Measurements from ENCODE around the gene MAP7. TPM values are rescaled to one million over a fixed set of nuclear protein-coding genes. Genes with fewer than 3 reads are reported as not detected.

MAP7 gene
- total RNA-seq, 3 donors from 2014 or later (not counting 1 experiment from before 2014, with no cell fraction given), result 0.14 to 0.68 (median 0.14) TPM

DNA sequence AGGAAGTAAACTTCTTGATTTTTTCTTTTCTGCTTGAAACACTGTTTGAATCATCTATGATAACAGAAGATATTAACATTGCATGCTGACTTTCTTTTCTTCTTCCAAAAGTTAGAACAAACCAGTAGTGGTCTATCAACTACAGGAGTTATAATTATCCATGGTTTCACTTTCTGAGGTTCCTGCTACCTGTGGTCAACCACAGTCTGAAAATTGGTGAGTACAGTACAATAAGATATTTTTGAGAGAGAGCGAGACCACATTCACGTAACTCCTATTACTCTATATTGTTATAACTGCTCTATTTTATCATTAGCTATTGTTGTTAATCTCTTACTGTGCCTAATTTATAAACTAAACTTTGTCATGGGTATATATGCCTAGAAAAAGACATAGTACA is 86.1 kb downstream of the MAP7 start:
- no peaks in the 10 kb centered on the region for H3K36me3 ChIP-seq (ENCODE audit: control insufficient read depth, insufficient read depth, low read length)
- TF ChIP-seq CTCF (IDR thresholded peaks at IDR 0.05), result no peak
- H3K4me1 Mint-ChIP-seq, result peaks cover 0 to 10% of the 10 kb centered on the region in 2 donors
- H3K27ac Mint-ChIP-seq, result no peak overlapping the region
- no peak for DNase-seq
- no peak overlapping the region for H3K27ac ChIP-seq (ENCODE audit: low read length)
- H3K4me3 ChIP-seq (ENCODE audit: low read length), result no peak overlapping the region
- H3K4me1 ChIP-seq (ENCODE audit: control insufficient read depth, insufficient read depth, low read length), result peaks cover 3% of the 10 kb centered on the region
- peaks cover 4% of the 10 kb centered on the region for H3K27me3 ChIP-seq (ENCODE audit: control insufficient read depth, insufficient read depth, low read length)
- WGBS (ENCODE audit: insufficient coverage), result no CpG with 5 or more reads among the region's 2 CpGs
- no peaks in the 10 kb centered on the region for H3K36me3 Mint-ChIP-seq
- no peak overlapping the region for H3K4me3 Mint-ChIP-seq
- intact Hi-C loops (cut with micrococcal nuclease), result no loop called here
- H3K9me3 Mint-ChIP-seq, result no peaks in the 10 kb centered on the region
- H3K27me3 Mint-ChIP-seq (ENCODE audit: low read depth in 2 of 2), result peaks cover 4 to 28% of the 10 kb centered on the region in 2 donors
- peak in 1 of 3 donors; percentile 51 for ATAC-seq
- H3K9me3 ChIP-seq (ENCODE audit: control insufficient read depth, insufficient read depth, low read length), result no peaks in the 10 kb centered on the region

DNA sequence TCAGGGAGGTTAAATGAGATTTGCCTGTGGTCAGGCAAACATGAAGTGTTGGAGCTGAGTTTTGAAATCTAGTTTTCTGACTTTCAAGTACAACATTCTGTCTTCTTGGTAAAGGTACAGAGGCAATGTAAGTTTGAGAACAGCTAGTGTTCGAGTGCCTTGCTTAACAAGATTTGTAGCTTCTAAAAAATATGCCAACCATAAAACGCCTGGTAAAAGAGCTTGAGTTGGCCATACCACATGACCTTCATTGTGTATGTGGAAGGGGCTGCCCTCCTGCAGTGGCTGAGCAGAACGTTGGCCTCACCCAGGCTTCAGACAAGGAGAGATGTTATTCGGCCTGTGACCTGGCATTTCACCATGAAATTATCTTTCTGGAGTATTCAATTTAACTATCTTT is 86.5 kb downstream of the MAP7 start:
- intact Hi-C loops (cut with micrococcal nuclease), result no loop called here
- peaks cover 6 to 32% of the 10 kb centered on the region in 2 donors for H3K27me3 Mint-ChIP-seq (ENCODE audit: low read depth in 2 of 2)
- no peak for DNase-seq
- peaks cover 0 to 10% of the 10 kb centered on the region in 2 donors for H3K4me1 Mint-ChIP-seq
- Histone ChIP-seq H3K4me1 (ENCODE audit: control insufficient read depth, insufficient read depth, low read length) (peaks cover 3% of the 10 kb centered on the region), H3K9me3 (ENCODE audit: control insufficient read depth, insufficient read depth, low read length) (no peaks in the 10 kb centered on the region), H3K27ac (ENCODE audit: low read length) (no peak overlapping the region), H3K36me3 (ENCODE audit: control insufficient read depth, insufficient read depth, low read length) (no peaks in the 10 kb centered on the region), H3K27me3 (ENCODE audit: control insufficient read depth, insufficient read depth, low read length) (peaks cover 4% of the 10 kb centered on the region), H3K4me3 (ENCODE audit: low read length) (no peak overlapping the region)
- ATAC-seq, result no peak
- no peaks in the 10 kb centered on the region for H3K9me3 Mint-ChIP-seq
- H3K4me3 Mint-ChIP-seq, result no peak overlapping the region
- no peak overlapping the region for H3K27ac Mint-ChIP-seq
- no peaks in the 10 kb centered on the region for H3K36me3 Mint-ChIP-seq
- TF ChIP-seq CTCF (IDR thresholded peaks at IDR 0.05), result no peak
- 45% methylated on average over 4 of the region's 4 CpGs for WGBS (ENCODE audit: insufficient coverage)

DNA sequence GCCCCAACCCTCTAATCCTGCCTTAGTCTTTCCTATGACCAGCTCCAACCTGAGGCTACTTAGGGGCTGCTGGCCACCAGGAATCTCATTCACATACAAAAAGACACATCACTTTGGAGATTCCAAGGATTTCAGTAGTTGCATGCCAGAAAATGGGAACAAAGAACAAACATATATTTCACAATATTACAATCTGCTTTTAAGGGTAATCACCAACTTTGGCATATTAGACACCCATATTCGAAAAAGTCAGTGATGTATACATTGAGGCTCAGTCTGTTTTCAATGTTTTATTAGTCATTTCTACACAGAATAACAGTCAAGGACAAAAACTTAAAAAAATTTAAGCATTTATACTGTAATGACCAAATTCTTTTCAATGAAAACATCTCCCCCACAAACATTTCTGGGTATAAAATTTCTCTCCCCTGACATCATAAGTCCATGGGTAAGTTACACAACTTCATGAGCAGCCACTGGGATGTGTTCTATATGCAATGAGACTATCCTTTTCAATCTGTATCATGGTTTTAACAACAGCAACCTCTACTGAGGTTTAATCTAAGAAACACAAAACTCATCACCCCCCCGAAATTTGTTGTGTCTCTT is 103.5 kb downstream of the MAP7 start:
- TF ChIP-seq CTCF (IDR thresholded peaks at IDR 0.05), result no peak
- Histone ChIP-seq H3K4me1 (ENCODE audit: control insufficient read depth, insufficient read depth, low read length) (no peaks in the 10 kb centered on the region), H3K36me3 (ENCODE audit: control insufficient read depth, insufficient read depth, low read length) (no peaks in the 10 kb centered on the region), H3K27ac (ENCODE audit: low read length) (no peak overlapping the region), H3K27me3 (ENCODE audit: control insufficient read depth, insufficient read depth, low read length) (no peaks in the 10 kb centered on the region), H3K4me3 (ENCODE audit: low read length) (no peak overlapping the region), H3K9me3 (ENCODE audit: control insufficient read depth, insufficient read depth, low read length) (no peaks in the 10 kb centered on the region)
- Mint-ChIP-seq H3K36me3 (no peaks in the 10 kb centered on the region), H3K4me3 (no peak overlapping the region), H3K9me3 (no peaks in the 10 kb centered on the region), H3K27ac (no peak overlapping the region), H3K4me1 (no peaks in the 10 kb centered on the region), H3K27me3 (ENCODE audit: low read depth in 2 of 2) (peaks cover 3 to 12% of the 10 kb centered on the region in 2 donors)
- 60% methylated on average over 1 of the region's 2 CpGs for WGBS (ENCODE audit: insufficient coverage)
- DNase-seq (no peak), ATAC-seq (no peak)
- intact Hi-C loops (cut with micrococcal nuclease), result no loop called here

- no peaks in the 10 kb centered on the region for H3K36me3 Mint-ChIP-seq
- intact Hi-C loops (cut with micrococcal nuclease), result no loop called here
- no peak overlapping the region for H3K27ac Mint-ChIP-seq
- Histone ChIP-seq H3K4me3 (ENCODE audit: low read length) (no peak overlapping the region), H3K27me3 (ENCODE audit: control insufficient read depth, insufficient read depth, low read length) (no peaks in the 10 kb centered on the region), H3K27ac (ENCODE audit: low read length) (no peak overlapping the region), H3K9me3 (ENCODE audit: control insufficient read depth, insufficient read depth, low read length) (no peaks in the 10 kb centered on the region), H3K36me3 (ENCODE audit: control insufficient read depth, insufficient read depth, low read length) (no peaks in the 10 kb centered on the region), H3K4me1 (ENCODE audit: control insufficient read depth, insufficient read depth, low read length) (no peaks in the 10 kb centered on the region)
- H3K4me1 Mint-ChIP-seq, result no peaks in the 10 kb centered on the region
- no peak overlapping the region for H3K4me3 Mint-ChIP-seq
- no peaks in the 10 kb centered on the region for H3K9me3 Mint-ChIP-seq
- H3K27me3 Mint-ChIP-seq (ENCODE audit: low read depth in 2 of 2), result peaks cover 3 to 12% of the 10 kb centered on the region in 2 donors
- WGBS (ENCODE audit: insufficient coverage), result 100% methylated on average over 2 of the region's 2 CpGs
- DNase-seq (no peak), ATAC-seq (no peak)
- no peak for TF ChIP-seq CTCF (IDR thresholded peaks at IDR 0.05)
Observed at GRCh38 chr6:136446145-136446544, 104.1 kb downstream of the MAP7 start.

Measured in natural killer cell (primary cell).